ENCODE measurements around the gene MAGOHB. TPM values are rescaled to one million over a fixed set of nuclear protein-coding genes. Genes with fewer than 3 reads are reported as not detected.

The MAGOHB gene
- total and polyA plus RNA-seq, 4 donors: 18.3 to 28.3 (median 21.3) TPM

Other genes starting within 250 kb of the MAGOHB start
- gene KLRK1, start 223.6 kb downstream of the MAGOHB start, total RNA-seq: 10 to 100 TPM in 1 of 2 donors, 1 to 10 TPM in 1; 4.6 to 10.1 TPM
- 1 to 10 TPM; 2.1 to 4.8 TPM for gene KLRK1, start 223.6 kb downstream of the MAGOHB start, polyA plus RNA-seq (ENCODE audit: insufficient read length in 2 of 2)
- gene KLRC4, start 203.9 kb downstream of the MAGOHB start, total RNA-seq: 1 to 10 TPM; 3.2 to 7.7 TPM
- gene KLRC4, start 203.9 kb downstream of the MAGOHB start, polyA plus RNA-seq (ENCODE audit: insufficient read length in 2 of 2): 1 to 10 TPM; 3.8 to 4.2 TPM
- 10 to 100 TPM in 1 of 2 donors, 1 to 10 TPM in 1; 6.7 to 26.4 TPM for gene KLRC3, start 193.0 kb downstream of the MAGOHB start, total RNA-seq
- gene KLRC3, start 193.0 kb downstream of the MAGOHB start, polyA plus RNA-seq (ENCODE audit: insufficient read length in 2 of 2): 10 to 100 TPM in 1 of 2 donors, 1 to 10 TPM in 1; 5.3 to 10.4 TPM
- gene KLRC2, start 177.6 kb downstream of the MAGOHB start, total RNA-seq: 10 to 100 TPM in 1 of 2 donors, 1 to 10 TPM in 1; 9.7 to 29.0 TPM
- gene KLRC2, start 177.6 kb downstream of the MAGOHB start, polyA plus RNA-seq (ENCODE audit: insufficient read length in 2 of 2): 10 to 100 TPM; 11.0 to 13.3 TPM
- gene KLRC1, start 160.2 kb downstream of the MAGOHB start, total RNA-seq: under 1 TPM in 1 of 2 donors, not detected in 1; 0.99 TPM
- gene KLRC1, start 160.2 kb downstream of the MAGOHB start, polyA plus RNA-seq (ENCODE audit: insufficient read length in 2 of 2): 1 to 10 TPM; 1.6 to 1.9 TPM
- under 1 TPM; 0.59 to 0.83 TPM for gene EIF2S3B, start 107.7 kb downstream of the MAGOHB start, total RNA-seq
- gene EIF2S3B, start 107.7 kb downstream of the MAGOHB start, polyA plus RNA-seq (ENCODE audit: insufficient read length in 2 of 2): 1 to 10 TPM in 1 of 2 donors, under 1 TPM in 1; 0.60 to 4.3 TPM
- 10 to 100 TPM in 1 of 2 donors, 1 to 10 TPM in 1; 3.0 to 11.2 TPM for gene STYK1, start 60.4 kb upstream of the MAGOHB start, total RNA-seq
- gene STYK1, start 60.4 kb upstream of the MAGOHB start, polyA plus RNA-seq (ENCODE audit: insufficient read length in 2 of 2): 1 to 10 TPM; 6.2 to 6.4 TPM
- 10 to 100 TPM; 54.6 to 61.7 TPM for gene YBX3, start 109.7 kb upstream of the MAGOHB start, total RNA-seq
- 10 to 100 TPM; 56.2 to 80.2 TPM for gene YBX3, start 109.7 kb upstream of the MAGOHB start, polyA plus RNA-seq (ENCODE audit: insufficient read length in 2 of 2)
- gene TAS2R7, start 189.0 kb upstream of the MAGOHB start, total RNA-seq: under 1 TPM in 1 of 2 donors, not detected in 1; 0.33 TPM
- not detected for gene TAS2R7, start 189.0 kb upstream of the MAGOHB start, polyA plus RNA-seq (ENCODE audit: insufficient read length in 2 of 2)
- gene TAS2R8, start 193.7 kb upstream of the MAGOHB start, total RNA-seq: under 1 TPM; 0.11 to 0.89 TPM
- not detected for gene TAS2R8, start 193.7 kb upstream of the MAGOHB start, polyA plus RNA-seq (ENCODE audit: insufficient read length in 2 of 2)
- gene TAS2R9, start 196.6 kb upstream of the MAGOHB start, total RNA-seq: 1 to 10 TPM in 1 of 2 donors, under 1 TPM in 1; 0.44 to 1.4 TPM
- gene TAS2R9, start 196.6 kb upstream of the MAGOHB start, polyA plus RNA-seq (ENCODE audit: insufficient read length in 2 of 2): under 1 TPM in 1 of 2 donors, not detected in 1; 0.24 TPM
- gene TAS2R10, start 212.7 kb upstream of the MAGOHB start, total RNA-seq: 1 to 10 TPM; 1.8 to 4.5 TPM
- under 1 TPM; 0.74 to 0.86 TPM for gene TAS2R10, start 212.7 kb upstream of the MAGOHB start, polyA plus RNA-seq (ENCODE audit: insufficient read length in 2 of 2)
- 10 to 100 TPM in 1 of 2 donors, 1 to 10 TPM in 1; 3.5 to 11.8 TPM for gene PRR4, start 235.9 kb upstream of the MAGOHB start, total RNA-seq
- gene PRR4, start 235.9 kb upstream of the MAGOHB start, polyA plus RNA-seq (ENCODE audit: insufficient read length in 2 of 2): 10 to 100 TPM; 10.7 to 12.5 TPM

Measured in spinal cord (tissue), 4 donors.